Measurements from ENCODE around the gene DNAJB7.
"Not testable (repeated sequence)": the region's sequence is repeated elsewhere in the genome, so short reads cannot be mapped to it uniquely, and the experiment has no call there.

Gene DNAJB7

GRCh38 chr22:40862013-40862412, at the start of gene DNAJB7:
DNAJB7 (minus strand) TSS chr22:40862113; CDS start chr22:40861994, 119 bp downstream.
- no peak for DNase-seq

GRCh38 chr22:40908895-40909294, 47.0 kb upstream of the DNAJB7 start:
- no peak for DNase-seq

GRCh38 chr22:40904101-40904500, 42.2 kb upstream of the DNAJB7 start:
- DNase-seq = no peak

- peak; percentile 12 for DNase-seq
These were observed 37.0 kb upstream of the DNAJB7 start for GRCh38 chr22:40898850-40899357.

DNA sequence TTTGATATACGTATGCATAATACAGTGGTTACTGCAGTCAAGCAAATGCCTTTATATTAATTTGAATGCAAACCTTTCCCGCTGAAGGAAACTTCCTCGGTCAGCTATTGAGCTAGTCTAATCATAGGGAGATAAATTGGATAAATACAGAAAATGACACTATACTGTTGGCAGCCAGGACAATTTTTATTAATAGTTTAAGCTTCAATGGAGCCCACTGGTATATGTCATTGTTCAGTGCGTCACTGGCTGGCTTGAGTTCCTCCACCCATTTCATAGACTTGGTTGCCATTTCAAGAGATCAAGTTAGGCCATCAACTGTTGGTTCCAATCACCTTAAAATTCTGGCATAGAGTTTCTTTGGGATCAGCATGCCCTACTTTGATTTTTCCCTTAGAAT, 32.5 kb upstream of the DNAJB7 start:
- no peak for DNase-seq

GRCh38 chr22:40890881-40891280, 29.0 kb upstream of the DNAJB7 start:
- no peak for DNase-seq

DNA sequence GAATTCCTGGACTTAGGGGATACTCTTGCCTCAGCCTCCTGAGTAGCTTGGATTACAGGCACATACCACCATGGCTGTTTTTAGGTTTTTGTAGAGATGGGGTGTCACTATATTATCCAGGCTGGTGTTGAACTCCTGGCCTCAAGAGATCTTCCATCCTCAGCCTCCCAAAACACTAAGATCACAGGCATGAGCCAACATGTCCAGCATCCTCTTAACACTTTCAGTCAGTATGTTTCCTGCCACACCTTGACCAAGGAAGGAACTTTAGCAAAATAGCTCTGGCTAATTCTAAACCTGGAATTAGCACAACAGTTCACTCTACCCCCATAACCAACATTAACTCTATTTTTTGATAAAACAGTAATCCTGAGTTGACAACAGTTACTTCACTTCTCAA, 27.2 kb upstream of the DNAJB7 start:
- no peak for DNase-seq

DNA sequence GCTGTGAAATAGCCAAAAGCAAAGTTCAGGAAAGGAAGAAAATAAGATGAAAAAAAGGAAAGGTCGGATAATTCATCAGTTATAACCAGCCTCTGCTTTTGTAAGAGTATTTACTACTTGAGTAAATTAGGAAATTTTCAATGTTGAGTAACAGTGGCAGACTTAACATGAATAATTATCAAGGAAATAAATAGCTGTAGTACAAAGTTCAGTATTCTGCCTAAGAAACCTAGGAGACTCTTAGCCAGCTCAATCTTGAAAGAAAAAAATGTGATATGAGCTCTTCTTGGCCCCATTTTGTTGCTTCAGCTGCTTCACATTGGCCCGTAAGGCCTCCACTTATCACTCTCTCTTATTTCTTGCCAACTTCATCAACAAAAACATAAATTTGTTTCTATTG, 17.0 kb upstream of the DNAJB7 start:
- no peak for DNase-seq

DNA sequence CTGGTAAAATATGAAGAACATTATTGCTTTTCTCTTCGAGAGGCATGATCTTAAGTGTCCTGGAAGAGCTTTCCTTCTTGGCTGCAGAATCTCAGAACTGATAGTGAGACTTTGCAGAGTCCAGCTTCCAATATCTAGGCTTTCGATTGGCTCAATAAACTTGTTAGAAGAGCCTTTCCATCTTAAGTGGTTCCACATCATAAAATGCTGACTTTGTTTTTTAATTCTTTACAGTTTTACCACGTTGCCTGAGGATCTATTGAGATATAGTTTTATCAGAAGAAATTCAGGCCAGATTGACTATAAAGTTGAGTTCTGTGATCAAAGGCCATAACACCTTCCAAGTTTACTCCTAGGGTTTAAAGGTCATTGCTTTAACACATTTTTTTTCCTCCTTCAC, 15.6 kb upstream of the DNAJB7 start:
- DNase-seq = no peak

- DNase-seq = no peak
These were observed 15.0 kb upstream of the DNAJB7 start for GRCh38 chr22:40876907-40877306.

DNA sequence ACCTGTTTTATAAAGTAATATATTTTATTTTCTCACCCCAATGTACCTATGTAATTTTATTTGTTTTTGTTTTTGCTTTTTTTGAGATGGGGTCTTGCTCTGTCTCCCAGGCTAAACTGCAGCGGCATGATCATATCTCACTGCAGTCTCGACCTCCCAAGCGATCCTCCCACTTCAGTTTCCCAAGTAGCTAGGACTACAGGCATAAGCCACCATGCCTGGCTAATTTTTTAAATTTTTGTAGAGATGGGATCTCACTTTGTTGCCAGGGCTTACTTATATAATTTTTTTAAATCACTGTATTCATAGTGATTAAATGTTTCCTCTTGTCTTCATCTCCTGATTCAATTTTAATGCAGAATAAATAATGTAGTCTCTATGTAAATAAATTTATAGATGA, 13.2 kb upstream of the DNAJB7 start:
- no peak for DNase-seq

DNA sequence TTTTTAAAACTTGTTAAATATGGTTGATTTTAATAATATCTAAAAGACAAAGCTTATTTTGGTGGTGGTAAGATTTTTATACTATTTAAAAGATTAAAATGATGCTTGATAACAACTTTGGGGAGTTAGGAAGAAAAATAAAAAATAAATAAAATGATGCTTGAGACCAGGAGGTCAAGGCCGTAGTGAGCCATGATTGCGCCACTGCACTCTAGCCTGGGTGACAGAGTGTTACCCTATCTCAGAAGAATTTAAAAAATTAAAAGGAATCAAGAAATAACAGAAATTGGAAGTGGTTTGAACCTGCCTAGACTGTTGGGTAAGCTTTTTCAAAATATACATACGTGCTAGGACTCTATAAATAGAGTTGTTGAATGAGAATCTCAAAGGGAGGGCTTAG, 12.1 kb upstream of the DNAJB7 start:
- DNase-seq = no peak

- DNase-seq = not testable (repeated sequence)
These were observed 6.5 kb upstream of the DNAJB7 start for GRCh38 chr22:40868379-40868778.

DNA sequence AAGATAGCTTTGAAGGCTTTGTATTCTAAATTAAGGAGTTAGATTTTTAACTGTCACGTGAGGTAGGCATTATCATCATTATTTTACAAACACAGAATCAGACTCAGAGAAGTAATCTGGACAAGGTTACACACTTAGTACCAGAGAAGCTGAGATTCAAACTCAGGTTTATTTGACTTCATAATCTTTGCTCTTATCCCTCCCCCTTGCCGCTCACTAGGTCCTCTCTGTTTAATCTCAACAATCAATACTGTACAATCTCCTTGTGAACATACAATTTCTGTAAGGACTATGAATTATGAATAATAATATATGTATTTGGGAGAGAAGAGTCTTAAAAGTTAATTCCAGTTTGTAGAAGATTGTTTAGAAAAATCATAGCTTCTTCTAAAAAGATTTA, 5.2 kb upstream of the DNAJB7 start:
- DNase-seq = no peak

DNA sequence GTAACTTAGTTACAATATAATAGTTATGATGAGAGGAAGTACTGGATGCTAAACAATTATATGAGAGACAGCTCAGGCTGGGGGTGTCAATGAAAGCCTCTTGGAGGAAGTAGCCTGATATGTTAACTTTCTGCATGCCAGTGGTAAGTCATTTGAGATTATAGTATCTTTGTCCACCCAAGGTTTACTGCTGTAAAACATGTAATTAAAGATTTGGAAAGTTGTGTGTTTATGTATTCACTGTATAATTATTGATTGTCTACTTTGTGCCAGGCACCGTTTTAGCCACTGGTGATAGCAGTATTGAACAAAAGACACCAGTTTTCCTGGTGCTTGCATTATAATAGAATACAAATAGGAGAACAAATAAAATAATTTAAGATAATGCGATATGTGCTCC, 624 bp upstream of the DNAJB7 start:
- DNase-seq = no peak

- no peak for DNase-seq
These were observed 4.5 kb downstream of the DNAJB7 start for GRCh38 chr22:40857309-40857855.

GRCh38 chr22:40856513-40857308, 5.2 kb downstream of the DNAJB7 start, which contains the start of the genes ST13 and XPNPEP3:
ST13 (minus strand) TSS chr22:40856639; CDS start chr22:40856540, 99 bp downstream.
XPNPEP3 (plus strand) TSS chr22:40857148; CDS start chr22:40857182, 34 bp downstream.
- DNase-seq = peak; percentile 98

DNA sequence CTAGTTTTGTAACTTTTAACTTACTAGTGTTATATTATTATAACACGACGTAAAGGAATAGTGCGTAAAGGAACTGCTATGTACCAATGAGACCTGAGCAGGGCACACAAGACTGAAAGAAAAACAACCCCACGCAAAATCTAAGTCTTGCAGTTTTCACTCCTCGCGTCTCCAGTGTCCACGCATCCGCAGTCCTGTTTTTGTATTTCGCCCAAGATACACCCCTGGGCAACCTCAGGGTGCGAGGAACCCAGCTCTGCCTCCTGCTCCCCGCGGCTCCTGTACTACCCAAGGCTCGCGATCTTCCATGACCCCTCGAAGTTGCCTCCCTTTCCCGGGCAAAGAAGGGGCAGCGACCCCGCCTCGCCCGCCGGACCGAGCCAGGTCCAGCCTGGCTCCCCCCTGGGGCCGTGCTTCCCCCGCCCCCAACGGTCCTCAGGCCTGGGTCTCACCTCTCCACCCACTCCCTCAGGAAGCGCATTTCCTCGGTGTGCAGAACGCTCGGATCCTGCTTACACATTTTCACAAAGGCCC, 5.9 kb downstream of the DNAJB7 start:
- no peak for DNase-seq

DNA sequence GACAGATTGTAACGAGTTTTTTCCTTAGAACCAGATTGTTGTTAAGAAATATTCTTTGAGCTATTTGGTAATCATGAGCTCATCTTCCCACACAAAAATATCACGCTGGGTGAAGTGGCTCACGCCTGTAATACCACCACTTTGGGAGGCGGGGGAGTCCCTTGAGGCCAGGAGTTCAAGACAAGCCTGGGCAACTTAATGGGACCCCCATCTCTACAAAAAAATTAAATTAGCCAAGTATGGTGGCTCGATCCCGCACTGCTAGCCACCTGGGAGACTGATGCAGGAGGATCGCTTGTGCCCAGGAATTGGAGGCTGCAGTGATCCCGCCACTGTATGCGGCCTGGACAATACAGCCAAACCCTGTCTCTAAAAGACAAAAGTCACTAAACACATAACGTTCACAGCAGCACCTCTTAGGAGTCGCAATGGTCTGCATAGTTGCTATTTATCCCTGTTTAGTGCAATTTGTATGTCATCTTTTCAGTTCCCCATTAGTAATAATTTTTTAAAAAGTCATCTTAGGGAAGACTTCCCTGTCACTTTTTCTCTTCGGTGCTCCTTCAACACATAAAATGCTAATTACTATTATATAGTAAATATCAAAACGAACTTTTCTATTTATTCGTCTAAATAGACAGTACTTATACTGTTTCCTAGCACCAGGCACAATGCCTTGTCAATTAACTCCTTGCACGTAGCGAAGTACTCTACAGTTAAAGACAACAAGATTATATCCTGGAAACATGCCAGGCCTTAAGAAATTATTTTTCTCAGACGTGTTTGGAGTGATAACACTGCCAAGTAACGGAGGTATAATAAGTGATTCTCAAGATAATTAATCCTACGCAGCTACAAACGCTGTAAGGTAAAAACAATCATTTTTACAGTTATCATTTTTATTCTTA, 6.6 kb downstream of the DNAJB7 start:
- DNase-seq = no peak

DNA sequence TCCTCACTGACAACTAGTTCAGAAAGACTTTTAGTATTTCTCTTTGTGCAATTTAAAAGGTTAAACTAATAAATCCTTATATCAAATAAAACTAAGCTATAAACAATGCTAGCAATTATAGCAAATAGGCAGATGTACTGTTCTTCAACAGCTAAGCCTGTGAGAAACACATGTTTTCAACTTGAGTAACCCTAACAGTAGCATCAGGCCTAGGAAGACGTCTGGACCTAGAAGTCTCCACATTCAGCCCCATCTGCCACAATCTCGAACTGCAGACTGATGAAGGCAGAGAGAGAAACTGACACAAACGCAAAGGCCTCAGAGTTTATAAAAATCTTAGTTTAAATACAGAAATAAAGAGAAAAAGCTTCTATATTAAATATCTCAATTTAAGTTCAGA, 8.0 kb downstream of the DNAJB7 start:
- no peak for DNase-seq

DNA sequence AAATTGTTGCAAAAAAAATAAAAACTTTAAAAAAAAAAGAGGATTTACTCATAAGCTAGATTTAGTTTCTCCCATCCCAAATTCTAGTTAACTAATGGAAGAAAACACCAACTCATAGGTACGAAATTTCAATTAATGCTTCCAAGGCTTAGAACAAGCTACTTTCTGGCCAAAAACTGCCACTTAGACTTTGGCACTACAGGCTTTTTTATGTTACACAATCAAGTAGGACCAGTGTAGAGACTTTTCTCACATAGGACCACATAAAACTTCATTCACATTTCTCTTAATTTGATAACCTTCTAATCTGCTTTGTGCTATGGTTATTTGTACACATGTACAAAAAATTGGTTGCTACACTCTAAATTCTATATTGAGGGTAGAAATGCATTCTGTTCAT, 8.6 kb downstream of the DNAJB7 start:
- DNase-seq = no peak

DNA sequence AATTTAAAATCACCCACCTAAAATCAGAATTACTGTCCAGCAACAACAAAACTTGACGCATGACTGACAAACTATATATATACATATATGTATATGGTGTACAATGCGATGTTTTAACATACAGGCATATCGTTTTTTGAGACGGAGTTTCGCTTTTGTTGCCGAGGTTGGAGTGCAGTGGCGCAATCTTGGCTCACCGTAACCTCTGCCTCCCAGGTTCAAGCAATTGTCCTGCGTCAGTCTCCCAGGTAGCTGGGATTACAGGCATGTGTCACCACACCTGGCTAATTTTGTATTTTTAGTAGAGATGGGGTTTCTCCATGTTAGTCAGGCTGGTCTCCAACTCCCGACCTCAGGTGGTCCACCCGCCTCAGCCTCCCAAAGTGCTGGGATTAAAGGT, 16.1 kb downstream of the DNAJB7 start:
- DNase-seq = not testable (repeated sequence)

DNA sequence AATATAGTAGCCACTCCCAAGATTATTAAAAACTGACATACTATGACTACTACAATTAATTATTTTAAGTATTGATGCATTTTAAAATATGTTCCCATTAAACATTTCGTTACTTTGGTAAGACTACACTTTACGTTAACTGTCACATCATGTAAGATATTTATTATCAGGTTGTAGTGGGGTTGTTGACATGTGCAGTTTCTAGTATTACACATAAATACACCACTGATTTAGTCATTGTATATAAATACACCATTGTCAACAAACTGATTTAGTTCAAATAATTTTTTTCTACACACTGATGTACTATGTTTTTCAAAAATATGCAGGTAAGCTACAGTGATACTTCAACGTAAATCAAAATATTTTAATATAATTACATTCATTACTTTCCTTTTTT, 17.0 kb downstream of the DNAJB7 start:
- DNase-seq = no peak

Measured in activated naive CD4-positive, alpha-beta T cell treated with anti-CD3 and anti-CD28 coated beads, Interleukin-2, amount 50 U/mL, for 16 hours (primary cell).